ENCODE measurements around the gene MORN5.

Gene MORN5

DNA sequence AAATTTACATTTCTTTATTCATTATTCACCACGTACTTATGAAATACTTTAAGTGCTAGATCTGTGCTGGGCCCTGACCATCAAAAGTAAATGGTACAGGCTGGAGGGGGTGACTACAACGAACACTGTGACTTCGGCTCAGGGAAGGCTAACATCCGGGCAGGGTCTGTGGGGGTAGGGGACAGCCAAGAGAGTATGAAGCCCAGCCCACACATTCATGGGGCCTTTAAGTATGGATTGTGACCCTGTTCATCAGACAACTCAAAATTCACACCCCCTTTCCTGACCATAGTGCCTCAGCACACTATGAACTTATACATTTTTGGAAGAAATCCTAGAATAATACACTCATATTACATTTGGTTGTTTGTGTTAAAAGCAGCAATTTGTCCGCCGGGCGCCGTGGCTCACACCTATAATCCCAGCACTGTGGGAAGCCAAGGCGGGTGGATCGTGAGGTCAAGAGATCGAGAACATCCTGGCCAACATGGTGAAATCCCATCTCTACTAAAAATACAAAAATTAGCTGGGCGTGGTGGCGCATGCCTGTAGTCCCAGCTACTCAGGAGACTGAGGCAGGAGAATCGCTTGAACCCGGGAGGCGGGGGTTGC, 33.3 kb downstream of the MORN5 start:
- DNase-seq, result no peak

DNA sequence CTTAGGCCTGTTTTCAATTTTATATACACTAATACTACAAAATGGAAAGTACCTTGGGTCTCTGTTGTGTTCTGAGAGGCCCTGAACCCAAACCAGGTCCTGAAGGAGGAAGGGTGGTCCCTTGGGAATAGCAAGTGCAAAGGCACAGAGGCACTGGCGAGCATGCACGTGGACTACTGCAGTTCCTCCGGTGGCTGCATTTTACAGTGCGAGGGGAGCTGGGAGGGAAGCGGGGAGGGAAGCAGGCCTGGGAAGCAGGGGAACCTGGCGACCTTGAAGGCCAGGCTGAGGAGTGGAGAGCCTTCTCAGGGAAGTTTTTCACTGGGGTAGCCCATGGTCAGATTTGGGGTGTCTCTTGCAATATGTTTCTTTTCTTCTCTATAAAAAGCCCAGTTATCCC, 33.9 kb downstream of the MORN5 start:
- no peak for DNase-seq

DNA sequence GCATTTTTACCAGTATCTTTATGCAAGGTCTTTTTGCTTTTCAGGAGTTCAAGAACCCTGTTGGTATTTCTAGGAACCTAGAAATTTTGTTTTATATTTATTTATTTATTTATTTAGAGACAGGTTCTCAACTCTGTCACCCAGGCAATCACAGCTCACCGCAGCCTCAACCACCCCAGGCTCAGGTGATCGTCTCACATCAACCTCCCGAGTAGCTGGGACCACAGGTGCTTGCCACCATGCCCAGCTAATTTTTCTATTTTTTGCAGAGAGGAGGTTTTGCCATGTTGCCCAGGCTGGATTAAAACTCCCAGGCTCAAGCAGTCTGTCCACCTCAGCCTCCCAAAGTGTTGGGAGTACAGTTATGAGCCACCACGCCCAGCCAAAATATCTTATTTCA, 36.2 kb downstream of the MORN5 start:
- no peak for DNase-seq

GRCh38 chr9:122197426-122197825, 37.7 kb downstream of the MORN5 start:
- DNase-seq, result no peak

GRCh38 chr9:122197882-122198281, 38.2 kb downstream of the MORN5 start:
- no peak for DNase-seq

DNA sequence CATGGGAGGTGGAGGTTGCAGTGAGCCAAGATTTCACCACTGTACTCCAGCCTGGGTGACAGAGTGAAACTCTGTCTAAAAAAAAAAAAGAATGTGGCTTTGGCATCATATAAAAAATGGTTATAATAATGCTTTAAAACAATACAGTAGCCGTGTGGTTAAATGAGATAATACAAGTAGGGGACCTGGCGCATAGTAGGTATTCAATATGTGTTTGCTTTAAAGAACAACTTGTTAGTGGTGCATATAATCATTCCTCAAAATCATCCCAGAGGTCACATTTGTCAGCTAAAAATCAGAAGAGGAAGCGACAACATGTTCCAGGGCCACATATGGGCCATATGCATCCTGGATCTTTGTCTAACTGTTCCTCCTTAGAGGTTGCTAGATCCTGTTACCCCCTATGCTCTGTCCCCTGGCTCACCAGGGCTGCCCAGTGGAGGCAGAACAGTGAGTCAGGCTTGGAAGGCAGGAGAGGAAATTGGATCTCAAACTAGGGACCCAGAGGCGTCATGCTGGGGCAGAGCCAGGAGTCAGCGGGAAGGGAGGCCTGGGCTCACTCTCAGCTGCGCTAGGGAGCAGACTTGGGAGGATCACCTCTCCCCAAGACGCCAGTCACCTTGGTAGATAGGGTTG, 41.4 kb downstream of the MORN5 start:
- DNase-seq, result peak; percentile 23

DNA sequence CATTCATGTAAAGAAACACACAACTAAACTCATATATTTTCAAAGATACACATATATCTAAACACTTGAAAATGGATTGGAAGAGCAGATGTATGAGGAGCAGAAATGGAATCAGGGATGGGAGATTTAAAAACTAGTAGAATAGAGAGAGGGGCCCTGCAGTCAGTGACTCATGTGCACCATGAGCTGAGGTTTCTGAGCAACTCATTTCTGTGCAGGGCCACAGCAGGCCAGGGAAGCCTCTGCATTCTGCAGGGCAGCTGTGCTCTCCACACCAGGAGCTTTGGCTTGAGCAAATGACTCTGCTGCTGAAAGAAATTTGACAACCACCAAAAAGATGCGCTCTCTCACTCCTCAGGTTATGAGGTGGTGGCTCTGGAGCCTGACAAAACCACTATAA, 41.9 kb downstream of the MORN5 start:
- DNase-seq, result no peak

DNA sequence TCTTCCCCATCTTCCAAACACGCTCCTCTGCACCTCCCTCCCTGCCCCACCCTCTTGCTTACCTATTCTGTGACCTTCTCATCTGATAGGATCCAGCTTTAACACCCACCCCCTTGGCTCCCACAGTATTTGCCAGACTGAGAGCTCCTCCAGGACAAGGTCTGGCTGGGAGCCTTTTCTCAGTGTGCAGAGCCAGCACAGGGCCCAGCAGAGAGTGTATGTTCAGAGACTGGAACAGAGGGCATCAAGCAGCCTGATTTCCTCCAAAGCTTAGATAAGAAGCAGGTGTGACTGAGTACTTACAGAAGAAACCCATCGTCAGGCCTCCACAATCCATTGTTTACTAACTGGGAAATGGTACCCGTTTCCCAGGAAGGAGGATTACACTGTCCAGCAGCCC, 42.4 kb downstream of the MORN5 start:
- DNase-seq, result no peak

DNA sequence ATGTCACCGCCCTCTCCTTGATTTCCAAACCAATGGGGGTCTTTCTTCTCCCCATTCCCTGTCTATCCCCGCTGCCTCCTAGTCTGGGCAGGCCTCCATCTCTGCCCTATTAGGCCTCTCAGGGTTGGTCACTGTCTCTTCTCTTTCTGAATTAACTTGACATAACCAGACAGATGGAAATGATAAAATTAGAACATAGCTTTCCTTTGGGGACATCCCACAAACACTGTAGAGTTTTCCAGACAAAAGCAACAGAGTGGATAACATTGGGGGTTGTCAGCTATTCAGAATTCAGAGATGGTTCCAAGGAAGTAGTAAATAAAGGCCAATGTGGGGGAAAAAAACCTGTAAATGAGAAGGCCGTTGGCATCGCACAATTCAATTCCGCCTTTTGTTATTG, 44.3 kb downstream of the MORN5 start:
- no peak for DNase-seq

DNA sequence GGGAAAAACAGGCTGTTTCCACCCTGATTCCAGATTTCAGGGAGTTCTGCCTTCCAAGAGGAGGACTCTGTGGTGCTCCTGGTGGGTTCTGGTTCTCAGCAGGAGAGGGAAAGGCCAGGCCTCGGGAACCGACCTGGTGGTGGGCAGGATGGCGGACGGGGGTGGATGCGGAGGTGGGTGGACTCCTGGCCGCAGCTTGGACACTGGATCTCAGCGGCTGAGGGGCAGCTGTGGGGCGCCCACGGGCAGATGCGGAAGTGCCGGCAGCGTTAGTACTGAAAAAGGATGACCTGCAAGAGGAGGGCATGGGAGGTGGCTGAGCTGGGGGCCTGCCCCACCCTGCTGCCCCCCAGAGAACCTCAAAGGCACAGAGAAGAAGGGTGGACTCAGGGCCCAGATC, 44.8 kb downstream of the MORN5 start:
- no peak for DNase-seq

GRCh38 chr9:122205176-122205575, 45.5 kb downstream of the MORN5 start:
- no peak for DNase-seq

DNA sequence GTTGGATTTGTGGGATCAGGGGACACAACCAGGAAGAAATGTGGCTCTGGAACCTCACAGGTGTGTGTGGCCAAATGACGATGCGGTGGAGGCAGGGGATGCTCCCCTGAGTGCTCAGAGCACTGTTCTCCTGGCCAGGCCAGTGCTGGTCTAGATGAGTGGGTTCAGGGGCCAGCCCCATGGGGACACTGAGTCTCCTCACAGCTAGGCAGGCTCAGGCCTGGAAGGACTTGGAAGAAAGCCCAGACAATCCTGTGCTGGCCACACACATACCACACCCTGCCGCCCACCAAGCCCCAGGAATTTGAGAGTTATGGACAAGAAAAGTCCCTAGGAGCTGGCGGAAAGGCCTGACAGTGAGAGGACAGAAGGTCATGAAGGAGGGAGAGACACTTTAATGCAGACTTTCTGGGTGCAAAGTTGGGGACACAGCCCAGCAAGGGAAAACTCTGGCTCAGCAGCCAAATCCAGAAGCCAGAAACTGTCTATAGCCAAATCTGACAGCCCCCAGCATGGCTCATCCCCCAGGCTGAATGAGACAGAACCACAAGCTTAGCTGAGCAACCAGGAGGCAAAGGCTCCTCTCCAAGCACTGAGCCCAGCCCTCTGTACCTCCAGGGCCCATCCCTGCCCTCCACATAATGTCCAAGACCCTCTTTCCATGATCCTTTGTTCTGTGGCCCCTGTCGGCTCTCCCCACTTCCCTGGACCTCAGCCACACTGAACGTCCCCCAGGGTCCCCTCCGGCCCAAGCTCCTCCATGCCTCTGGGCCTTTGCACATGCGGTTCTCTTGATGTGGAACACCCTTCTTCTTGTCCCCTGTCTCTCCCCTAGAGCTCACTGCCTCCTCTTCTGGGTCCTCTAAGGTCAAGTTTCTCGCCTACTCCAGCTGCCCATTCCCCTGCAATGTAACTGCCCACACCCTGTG, 46.7 kb downstream of the MORN5 start:
- DNase-seq, result peak; percentile 77

DNA sequence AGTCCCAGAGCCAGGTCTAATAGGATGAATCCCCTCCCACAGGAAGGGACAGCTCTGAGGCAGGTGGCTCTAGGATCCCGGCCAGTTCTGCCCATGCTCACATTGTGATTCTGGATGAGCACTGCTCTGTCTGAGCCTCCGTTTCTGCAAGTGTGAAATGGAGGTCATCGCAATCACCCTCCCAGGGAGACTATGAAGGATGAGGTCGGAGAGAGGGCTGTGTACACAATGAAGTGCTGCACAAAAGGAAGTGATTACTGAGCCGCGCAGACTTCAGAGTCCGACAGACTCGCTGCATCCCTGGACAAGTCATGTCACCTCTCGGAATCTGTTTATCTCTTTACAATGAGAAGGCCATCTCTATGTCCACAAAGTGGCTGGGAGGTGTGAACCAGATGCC, 47.4 kb downstream of the MORN5 start:
- no peak for DNase-seq

DNA sequence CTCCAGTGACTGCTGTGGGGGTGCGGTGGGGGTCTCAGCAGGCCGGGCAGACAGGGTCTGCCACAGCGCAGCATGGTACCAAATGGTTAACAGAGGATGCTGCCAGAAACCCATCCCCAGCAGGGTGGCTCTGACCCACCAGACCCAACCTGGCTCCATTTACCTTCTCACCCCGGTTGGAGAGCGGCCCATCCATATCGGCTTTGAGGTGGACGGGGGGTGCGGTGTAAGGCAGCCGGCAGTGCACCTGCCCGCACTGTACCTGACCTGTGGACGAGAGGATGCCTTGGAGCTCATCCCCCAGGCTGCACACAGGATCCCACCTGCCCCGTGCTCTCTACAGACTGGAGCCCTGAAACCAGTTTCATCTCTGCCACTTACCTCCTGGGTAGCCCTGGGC, 49.7 kb downstream of the MORN5 start:
- no peak for DNase-seq

GRCh38 chr9:122212473-122213004, 52.8 kb downstream of the MORN5 start:
- no peak for DNase-seq

GRCh38 chr9:122213102-122213588, 53.4 kb downstream of the MORN5 start:
- DNase-seq, result no peak

GRCh38 chr9:122213589-122214413, 54.1 kb downstream of the MORN5 start:
- DNase-seq, result no peak

- no peak for DNase-seq
Measured at GRCh38 chr9:122214507-122214906, 54.8 kb downstream of the MORN5 start.

DNA sequence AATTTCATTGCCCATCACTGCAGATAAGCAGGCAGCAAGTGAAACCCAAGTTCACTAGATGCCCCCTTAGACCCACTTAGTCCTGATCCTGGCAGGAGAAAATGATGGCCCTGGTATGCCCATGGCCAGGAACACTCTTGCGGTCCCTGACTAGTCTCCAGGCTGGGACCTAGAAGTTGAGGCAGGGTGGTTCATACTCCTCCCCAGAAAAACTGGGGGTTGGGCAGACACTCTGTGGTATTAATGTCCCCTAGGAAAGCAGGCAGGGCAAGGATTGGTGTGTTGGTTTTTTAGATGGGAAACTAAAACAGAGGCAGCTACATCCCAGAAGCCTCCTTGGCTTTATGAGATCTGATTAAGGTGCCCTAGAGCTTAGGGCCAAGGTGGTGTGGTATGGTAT, 56.0 kb downstream of the MORN5 start:
- DNase-seq, result no peak

- DNase-seq, result no peak
Measured at GRCh38 chr9:122216138-122216797, 56.6 kb downstream of the MORN5 start.

- no peak for DNase-seq
Measured at GRCh38 chr9:122216798-122217418, 57.2 kb downstream of the MORN5 start.

All from fibroblast of skin of abdomen (primary cell).